HCT116 (cell line): Measurements from ENCODE around the gene KCNC1. TPM values are rescaled to one million over a fixed set of nuclear protein-coding genes. Genes with fewer than 3 reads are reported as not detected.

Source experiments
- ATAC-seq: fragments of 200-7000 bp; cut with Tn5 transposase; 2 replicates; pipeline ENCODE4 v1.9.1; 2020; ENCODE audit warnings: mild to moderate bottlenecking, moderate library complexity
- BruUV-seq: library from RNA; stranded (reverse); fragments of 400-500 nt; replicated peaks from 2 replicates; lab custom pipeline; 2021; lab: Mats Ljungman, UMichigan
- CTCF ChIA-PET: fragments of 300-600 bp; sonication (Branson Sonifier 250); formaldehyde crosslinking; loops from one replicate; lab custom pipeline; 2021; ENCODE audit warnings: antibody characterized with exemption; lab: Charles Lee
- POLR2A ChIA-PET: fragments of 300-600, 350-600 bp; sonication (Branson Sonifier 250); formaldehyde crosslinking; loops from one replicate; lab custom pipeline; 2021; ENCODE audit warnings: antibody characterized with exemption; lab: Charles Lee
- RAD21 ChIA-PET, 2 experiments: fragments of 300-600 bp; sonication (Branson Sonifier 250); formaldehyde crosslinking; loops; one replicate each; lab custom pipeline; 2023; ENCODE audit warnings: low total read pairs in 2 of 2; ENCODE audit not compliant: uncharacterized antibody in 2 of 2, unreplicated experiment in 2 of 2, low non-redundant PET in 1 of 2; lab: Charles Lee
- DNase-seq: peaks from one replicate; pipeline ENCODE4 v3.0.0-alpha.2; 2010; ENCODE audit warnings: low read depth, low spot score
- H2AFZ ChIP-seq: fragments of 200-600 bp; shearing (Covaris generic), sonication (generic); 2 replicates; pipeline ENCODE4 v1.6.1; 2017; ENCODE audit warnings: low read depth, mixed run types, mixed read lengths, antibody characterized with exemption, low read length; ENCODE audit not compliant: poor library complexity, severe bottlenecking
- H3K27ac ChIP-seq: 2 replicates; pipeline ENCODE4 v1.5.1; 2012; ENCODE audit warnings: low read depth, low read length
- H3K27me3 ChIP-seq: fragments of 200-600 bp; sonication (generic); 2 replicates; pipeline ENCODE4 v1.6.1; 2016; ENCODE audit warnings: mixed run types, low read length, mixed read lengths; ENCODE audit not compliant: insufficient read depth
- H3K36me3 ChIP-seq, 2 experiments: fragments of 200-500 bp in 1 of 2; fragments of 200-600 bp in 1 of 2; sonication (Bioruptor generic) in 1 of 2; sonication (generic) in 1 of 2; 2 replicates each; pipeline versions ENCODE4 v1.5.1 to v1.6.1; 2014 to 2016; ENCODE audit warnings: low read length in 2 of 2, inconsistent platforms in 1 of 2, mixed read lengths in 1 of 2, mixed run types in 1 of 2; ENCODE audit not compliant: insufficient read depth in 2 of 2, control insufficient read depth in 1 of 2
- H3K4me1 ChIP-seq, 2 experiments: fragments of 200-600 bp in 1 of 2; sonication (generic) in 1 of 2; 2 replicates each; pipeline versions ENCODE4 v1.5.1 to v1.6.1; 2012 to 2017; ENCODE audit warnings: low read length in 2 of 2, inconsistent platforms in 1 of 2, mild to moderate bottlenecking in 1 of 2, mixed read lengths in 1 of 2, mixed run types in 1 of 2, moderate library complexity in 1 of 2; ENCODE audit not compliant: insufficient read depth in 2 of 2, control insufficient read depth in 1 of 2
- H3K4me2 ChIP-seq: fragments of 200-600 bp; sonication (generic); 2 replicates; pipeline ENCODE4 v1.6.1; 2017; ENCODE audit warnings: mixed run types, low read length, mixed read lengths
- H3K4me3 ChIP-seq, 2 experiments: fragments of 200-600 bp in 1 of 2; sonication (generic) in 1 of 2; replicated peaks in 1 of 2; 2 replicates each; pipeline ENCODE4 v1.5.1; 2011 to 2016; ENCODE audit warnings: low read length in 2 of 2, control low read depth in 1 of 2, low read depth in 1 of 2, mild to moderate bottlenecking in 1 of 2, mixed read lengths in 1 of 2, mixed run types in 1 of 2
- H3K79me2 ChIP-seq: fragments of 200-600 bp; sonication (generic); 2 replicates; pipeline ENCODE4 v1.6.1; 2017; ENCODE audit warnings: mild to moderate bottlenecking, mixed run types, low read length, moderate library complexity, mixed read lengths; ENCODE audit not compliant: insufficient read depth
- H3K9ac ChIP-seq: fragments of 200-600 bp; sonication (generic); 2 replicates; pipeline ENCODE4 v1.6.1; 2016; ENCODE audit warnings: low read length, mixed read lengths
- H3K9me2 ChIP-seq: fragments of 200-600 bp; sonication (generic), shearing (Covaris generic); 2 replicates; pipeline ENCODE4 v1.6.1; 2017; ENCODE audit warnings: mixed run types, mild to moderate bottlenecking, moderate library complexity; ENCODE audit not compliant: insufficient read depth
- H3K9me3 ChIP-seq, 2 experiments: fragments of 200-500 bp in 1 of 2; fragments of 200-600 bp in 1 of 2; sonication (Bioruptor generic) in 1 of 2; sonication (generic) in 1 of 2; 2 replicates each; pipeline ENCODE4 v1.6.1; 2014 to 2017; ENCODE audit warnings: low read length in 2 of 2, mixed read lengths in 2 of 2, inconsistent platforms in 1 of 2, low read depth in 1 of 2, mild to moderate bottlenecking in 1 of 2, mixed run types in 1 of 2, moderate library complexity in 1 of 2; ENCODE audit not compliant: control insufficient read depth in 1 of 2, insufficient read depth in 1 of 2
- H4K20me1 ChIP-seq: fragments of 200-600 bp; sonication (generic), shearing (Covaris generic); 2 replicates; pipeline ENCODE4 v1.6.1; 2017; ENCODE audit warnings: mixed run types, mild to moderate bottlenecking, moderate library complexity; ENCODE audit not compliant: insufficient read depth
- CBX3 ChIP-seq: IDR thresholded peaks from 2 replicates; pipeline ENCODE4 v1.6.1; 2012; ENCODE audit warnings: low read depth
- FOSL1 ChIP-seq: IDR thresholded peaks from 2 replicates; pipeline ENCODE4 v1.6.1; 2012; ENCODE audit warnings: low read depth
- JUND ChIP-seq: IDR thresholded peaks from 2 replicates; pipeline ENCODE4 v1.6.1; 2012
- POLR2A ChIP-seq: IDR thresholded peaks from 2 replicates; pipeline ENCODE4 v1.7.0; 2011; ENCODE audit warnings: borderline replicate concordance; ENCODE audit not compliant: insufficient read depth, insufficient read length; ENCODE audit errors: extremely low read depth
- POLR2AphosphoS5 ChIP-seq: IDR thresholded peaks from 2 replicates; pipeline ENCODE4 v1.6.1; 2011; ENCODE audit warnings: mild to moderate bottlenecking, low read depth, low read length, moderate library complexity
- TCF7L2 ChIP-seq: IDR thresholded peaks from 2 replicates; pipeline ENCODE4 v1.7.0; 2011; ENCODE audit warnings: borderline replicate concordance, inconsistent platforms; ENCODE audit not compliant: insufficient read depth, insufficient read length; ENCODE audit errors: extremely low read depth
- YY1 ChIP-seq: IDR thresholded peaks from 2 replicates; pipeline ENCODE4 v1.6.1; 2011; ENCODE audit warnings: low read length, low read depth, moderate library complexity, mild to moderate bottlenecking; ENCODE audit not compliant: insufficient replicate concordance; ENCODE audit errors: extremely low read depth
- ZNF274 ChIP-seq: fragments of 200-500 bp; sonication (Bioruptor generic); IDR thresholded peaks from 2 replicates; pipeline ENCODE4 v1.6.1; 2014; ENCODE audit warnings: mild to moderate bottlenecking, low read depth, low read length, inconsistent platforms
- intact Hi-C: fragments of 100-400 bp; cut with micrococcal nuclease; formaldehyde crosslinking; loops from 2 replicates; pipeline ENCODE4 v1.10.0; 2022
- total RNA-seq: library from RNA; stranded (reverse); gene quantifications from one replicate; pipeline ENCODE4 v1.2.1, GENCODE V29; 2021; ENCODE audit not compliant: unreplicated experiment
- TF ChIP-seq, protein P1 (sequence below): IDR thresholded peaks from 2 replicates; pipeline ENCODE4 v1.6.1; 2012; ENCODE audit warnings: low read depth
- TF ChIP-seq, protein P2 (sequence below): IDR thresholded peaks from 2 replicates; pipeline ENCODE4 v1.6.1; 2012
- TF ChIP-seq, protein P3 (sequence below), 3 experiments: fragments of 200-600 bp in 1 of 3; sonication (generic) in 1 of 3; IDR thresholded peaks in 2 of 3; conservative IDR thresholded peaks in 1 of 3; 2 replicates each; pipeline ENCODE4 v1.5.1; 2012 to 2017; ENCODE audit warnings: low read depth in 2 of 3, low read length in 2 of 3, antibody characterized with exemption in 1 of 3, borderline replicate concordance in 1 of 3, control low read depth in 1 of 3, mild to moderate bottlenecking in 1 of 3, mixed read lengths in 1 of 3, mixed run types in 1 of 3, moderate library complexity in 1 of 3; ENCODE audit not compliant: insufficient read depth in 1 of 3

The KCNC1 gene
- total RNA-seq, 1 experiment from 2014 or later = 0.12 TPM

DNA sequence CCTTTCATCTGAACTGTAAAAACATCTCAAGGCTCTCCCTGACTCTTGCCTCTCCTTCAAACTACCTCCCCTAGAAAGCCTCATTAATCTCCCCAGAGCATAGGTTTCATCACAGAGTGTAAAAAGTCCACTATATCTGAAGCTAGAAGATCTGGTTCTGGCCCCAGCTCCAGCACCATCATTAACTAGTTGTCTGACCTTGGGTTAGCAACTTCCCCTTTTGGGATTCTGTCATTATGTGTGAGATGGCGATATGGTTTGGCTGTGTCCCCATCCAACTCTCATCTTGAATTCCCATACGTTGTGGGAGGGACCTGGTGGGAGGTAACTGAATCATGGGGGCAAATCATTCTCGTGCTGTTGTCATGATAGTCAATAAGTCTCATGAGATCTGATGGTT is 97.3 kb downstream of the KCNC1 start:
- intact Hi-C loops = no loop called here
- ATAC-seq = no peak
- RAD21 ChIA-PET = no interaction called here

More for the DNA sequence above, 97.3 kb downstream of the KCNC1 start:
- POLR2A ChIA-PET = no interaction called here
- Histone ChIP-seq H4K20me1 (no peaks in the 10 kb centered on the region), H3K4me2 (no peak overlapping the region), H3K27me3 (no peaks in the 10 kb centered on the region), H3K27ac (no peak overlapping the region), H3K9me2 (no peaks in the 10 kb centered on the region), H3K9ac (no peak overlapping the region), H3K9me3 (no peaks in the 10 kb centered on the region), H3K36me3 (no peaks in the 10 kb centered on the region), H3K79me2 (no peaks in the 10 kb centered on the region), H2AFZ (no peak overlapping the region), H3K4me1 (no peaks in the 10 kb centered on the region), H3K4me3 (no peak overlapping the region)
- BruUV-seq = no TSS peak
- CTCF ChIA-PET = no interaction called here
- no peak for DNase-seq
- no peak for TF ChIP-seq POLR2AphosphoS5
- TF ChIP-seq TCF7L2 = no peak
- no peak for TF ChIP-seq CBX3
- no peak for TF ChIP-seq JUND
- TF ChIP-seq, protein P1, sequence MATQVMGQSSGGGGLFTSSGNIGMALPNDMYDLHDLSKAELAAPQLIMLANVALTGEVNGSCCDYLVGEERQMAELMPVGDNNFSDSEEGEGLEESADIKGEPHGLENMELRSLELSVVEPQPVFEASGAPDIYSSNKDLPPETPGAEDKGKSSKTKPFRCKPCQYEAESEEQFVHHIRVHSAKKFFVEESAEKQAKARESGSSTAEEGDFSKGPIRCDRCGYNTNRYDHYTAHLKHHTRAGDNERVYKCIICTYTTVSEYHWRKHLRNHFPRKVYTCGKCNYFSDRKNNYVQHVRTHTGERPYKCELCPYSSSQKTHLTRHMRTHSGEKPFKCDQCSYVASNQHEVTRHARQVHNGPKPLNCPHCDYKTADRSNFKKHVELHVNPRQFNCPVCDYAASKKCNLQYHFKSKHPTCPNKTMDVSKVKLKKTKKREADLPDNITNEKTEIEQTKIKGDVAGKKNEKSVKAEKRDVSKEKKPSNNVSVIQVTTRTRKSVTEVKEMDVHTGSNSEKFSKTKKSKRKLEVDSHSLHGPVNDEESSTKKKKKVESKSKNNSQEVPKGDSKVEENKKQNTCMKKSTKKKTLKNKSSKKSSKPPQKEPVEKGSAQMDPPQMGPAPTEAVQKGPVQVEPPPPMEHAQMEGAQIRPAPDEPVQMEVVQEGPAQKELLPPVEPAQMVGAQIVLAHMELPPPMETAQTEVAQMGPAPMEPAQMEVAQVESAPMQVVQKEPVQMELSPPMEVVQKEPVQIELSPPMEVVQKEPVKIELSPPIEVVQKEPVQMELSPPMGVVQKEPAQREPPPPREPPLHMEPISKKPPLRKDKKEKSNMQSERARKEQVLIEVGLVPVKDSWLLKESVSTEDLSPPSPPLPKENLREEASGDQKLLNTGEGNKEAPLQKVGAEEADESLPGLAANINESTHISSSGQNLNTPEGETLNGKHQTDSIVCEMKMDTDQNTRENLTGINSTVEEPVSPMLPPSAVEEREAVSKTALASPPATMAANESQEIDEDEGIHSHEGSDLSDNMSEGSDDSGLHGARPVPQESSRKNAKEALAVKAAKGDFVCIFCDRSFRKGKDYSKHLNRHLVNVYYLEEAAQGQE = no peak
- TF ChIP-seq, protein P2, sequence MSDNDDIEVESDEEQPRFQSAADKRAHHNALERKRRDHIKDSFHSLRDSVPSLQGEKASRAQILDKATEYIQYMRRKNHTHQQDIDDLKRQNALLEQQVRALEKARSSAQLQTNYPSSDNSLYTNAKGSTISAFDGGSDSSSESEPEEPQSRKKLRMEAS = no peak
- TF ChIP-seq YY1 = no peak
- no peak for TF ChIP-seq FOSL1
- TF ChIP-seq, protein P3, sequence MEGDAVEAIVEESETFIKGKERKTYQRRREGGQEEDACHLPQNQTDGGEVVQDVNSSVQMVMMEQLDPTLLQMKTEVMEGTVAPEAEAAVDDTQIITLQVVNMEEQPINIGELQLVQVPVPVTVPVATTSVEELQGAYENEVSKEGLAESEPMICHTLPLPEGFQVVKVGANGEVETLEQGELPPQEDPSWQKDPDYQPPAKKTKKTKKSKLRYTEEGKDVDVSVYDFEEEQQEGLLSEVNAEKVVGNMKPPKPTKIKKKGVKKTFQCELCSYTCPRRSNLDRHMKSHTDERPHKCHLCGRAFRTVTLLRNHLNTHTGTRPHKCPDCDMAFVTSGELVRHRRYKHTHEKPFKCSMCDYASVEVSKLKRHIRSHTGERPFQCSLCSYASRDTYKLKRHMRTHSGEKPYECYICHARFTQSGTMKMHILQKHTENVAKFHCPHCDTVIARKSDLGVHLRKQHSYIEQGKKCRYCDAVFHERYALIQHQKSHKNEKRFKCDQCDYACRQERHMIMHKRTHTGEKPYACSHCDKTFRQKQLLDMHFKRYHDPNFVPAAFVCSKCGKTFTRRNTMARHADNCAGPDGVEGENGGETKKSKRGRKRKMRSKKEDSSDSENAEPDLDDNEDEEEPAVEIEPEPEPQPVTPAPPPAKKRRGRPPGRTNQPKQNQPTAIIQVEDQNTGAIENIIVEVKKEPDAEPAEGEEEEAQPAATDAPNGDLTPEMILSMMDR (IDR thresholded peaks at IDR 0.05 in 2 of 3, conservative IDR thresholded peaks at IDR 0.05 in 1 of 3; ENCODE audit: borderline replicate concordance in 1 of 3, insufficient read depth in 1 of 3, low read depth in 2 of 3, low read length in 2 of 3) = no peak
- no peak for TF ChIP-seq ZNF274
- TF ChIP-seq POLR2A = no peak

Other genes with a start within 250 kb of the KCNC1 start
- gene USH1C, start 190.4 kb upstream of the KCNC1 start, total RNA-seq = 13.4 TPM
- gene OTOG, start 187.5 kb upstream of the KCNC1 start, total RNA-seq = 0.07 TPM
- not detected for gene MYOD1, start 15.2 kb upstream of the KCNC1 start, total RNA-seq